ENCODE data around the gene SPATA31E1. TPM values are rescaled to one million over a fixed set of nuclear protein-coding genes. Genes with fewer than 3 reads are reported as not detected.

SPATA31E1 gene
- total RNA-seq, 5 donors from 2014 or later (not counting 1 experiment from before 2014, with no cell fraction given), result not detected

Other genes starting within 250 kb of the SPATA31E1 start
- gene CTSL, start 156.8 kb upstream of the SPATA31E1 start, total RNA-seq, result 100 to 1,000 TPM in 1 of 5 donors, 10 to 100 TPM in 2, 1 to 10 TPM in 1, under 1 TPM in 1; 0.54 to 141 (median 54.5) TPM
- not detected for gene SPATA31C1, start 35.1 kb downstream of the SPATA31E1 start, total RNA-seq
- gene CDK20, start 91.7 kb downstream of the SPATA31E1 start, total RNA-seq, result 10 to 100 TPM in 2 of 5 donors, 1 to 10 TPM in 3; 6.3 to 14.3 (median 9.2) TPM